Medulla oblongata (tissue), 1 donor: ENCODE results near the gene MSMB.
"Not testable (repeated sequence)": the region's sequence is repeated elsewhere in the genome, so short reads cannot be mapped to it uniquely, and the experiment has no call there.

Experiments used
- DNase-seq: peaks from one replicate; pipeline ENCODE4 v3.0.0-alpha.2; 2015; ENCODE audit errors: extremely low spot score

MSMB gene

DNA sequence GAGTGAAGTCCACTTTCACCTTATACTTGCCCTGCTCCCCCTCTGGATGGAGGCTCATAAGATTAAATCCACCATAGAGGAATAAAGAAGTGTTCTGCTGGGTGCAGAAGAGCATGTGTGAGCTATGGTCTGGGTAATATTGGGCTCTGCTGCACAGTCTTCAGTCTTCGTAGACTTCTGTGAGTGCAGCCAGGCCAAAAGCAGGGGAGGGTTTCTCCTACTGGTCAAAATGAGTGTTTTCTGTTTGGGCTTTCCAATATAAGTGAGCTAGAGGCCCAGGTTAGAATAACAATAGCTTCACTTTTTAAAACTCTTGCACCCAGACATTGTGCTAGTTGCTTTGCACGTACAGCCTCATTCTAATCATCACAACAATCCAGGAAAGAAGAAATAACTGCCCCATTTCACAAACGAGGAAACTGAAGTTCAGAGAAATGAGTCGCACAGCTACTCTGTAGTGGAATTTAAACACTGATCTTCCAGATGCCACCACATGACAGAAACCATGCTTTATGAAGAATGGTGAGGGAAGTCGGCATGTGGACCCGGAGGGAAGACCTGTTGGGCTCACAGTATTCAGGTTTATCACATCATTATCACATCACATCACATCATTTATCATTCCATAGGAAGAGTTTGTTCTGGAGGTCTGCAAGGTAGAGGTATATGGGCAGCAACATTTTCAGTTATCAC, 23.8 kb upstream of the MSMB start:
- no peak for DNase-seq

- no peak for DNase-seq
Observed at GRCh38 chr10:46068905-46069304, 22.8 kb upstream of the MSMB start.

- no peak for DNase-seq
Observed at GRCh38 chr10:46068117-46068516, 22.0 kb upstream of the MSMB start.

- no peak for DNase-seq
Observed at GRCh38 chr10:46064269-46064817, 18.3 kb upstream of the MSMB start.

- no peak for DNase-seq
Observed at GRCh38 chr10:46062723-46063428, 16.8 kb upstream of the MSMB start.

- DNase-seq, result no peak
Observed at GRCh38 chr10:46060706-46061105, 14.6 kb upstream of the MSMB start.

- not testable (repeated sequence) for DNase-seq
Observed at GRCh38 chr10:46057927-46058326, 11.9 kb upstream of the MSMB start.

DNA sequence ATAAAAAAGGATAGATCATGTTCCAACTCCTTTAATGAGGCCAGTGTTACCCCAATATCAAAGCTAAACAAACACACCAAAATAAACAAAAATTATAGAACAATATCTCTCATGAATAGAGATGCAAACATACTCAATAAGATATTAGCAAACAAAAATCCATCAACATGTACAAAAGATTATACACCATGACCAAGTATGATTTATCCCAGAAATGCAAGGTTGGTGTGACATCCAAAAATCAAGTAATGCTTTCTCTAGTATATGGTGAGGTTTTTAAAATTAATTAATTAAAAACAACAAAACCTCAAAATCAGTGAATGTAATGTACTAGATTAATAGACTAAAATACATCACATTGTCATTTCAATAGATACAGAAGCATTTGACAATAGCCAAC, 11.0 kb upstream of the MSMB start:
- DNase-seq, result no peak

GRCh38 chr10:46055771-46056170, 9.7 kb upstream of the MSMB start:
- no peak for DNase-seq

GRCh38 chr10:46053534-46054434, 7.7 kb upstream of the MSMB start:
- no peak for DNase-seq

GRCh38 chr10:46052791-46053375, 6.8 kb upstream of the MSMB start:
- no peak for DNase-seq

- DNase-seq, result no peak
Observed at GRCh38 chr10:46052057-46052790, 6.2 kb upstream of the MSMB start.

DNA sequence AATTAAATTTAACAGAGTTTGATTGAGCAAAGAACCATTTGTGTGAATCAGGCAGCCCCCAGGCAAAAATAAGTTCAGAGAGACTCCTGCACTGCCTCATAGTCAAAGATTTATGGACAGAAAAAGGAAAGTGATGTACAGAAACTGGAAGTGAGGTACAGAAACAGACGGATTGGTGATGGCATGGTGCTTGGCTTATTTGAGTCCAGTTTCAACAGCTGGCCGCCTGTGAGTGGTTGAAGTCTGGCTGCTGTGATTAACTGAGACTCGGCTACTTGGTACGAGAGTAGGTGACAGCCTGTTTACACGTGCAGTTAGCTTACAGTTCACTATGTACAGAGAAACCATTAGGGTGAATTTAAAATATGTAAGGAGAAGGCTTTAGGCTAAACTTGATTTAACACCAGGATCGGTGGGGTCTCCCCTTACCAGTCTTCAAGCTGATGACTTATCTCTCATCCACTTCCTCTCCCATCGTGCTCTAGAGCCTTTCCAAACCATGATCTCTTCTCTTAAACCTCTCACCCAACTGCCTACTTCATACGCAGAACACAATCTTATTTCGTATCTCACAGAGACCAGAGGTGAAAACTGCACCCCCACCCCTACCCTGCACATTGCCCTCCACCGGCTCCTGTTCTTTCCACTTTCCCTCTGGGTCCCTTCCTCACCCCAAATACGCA, 5.0 kb upstream of the MSMB start:
- no peak for DNase-seq

DNA sequence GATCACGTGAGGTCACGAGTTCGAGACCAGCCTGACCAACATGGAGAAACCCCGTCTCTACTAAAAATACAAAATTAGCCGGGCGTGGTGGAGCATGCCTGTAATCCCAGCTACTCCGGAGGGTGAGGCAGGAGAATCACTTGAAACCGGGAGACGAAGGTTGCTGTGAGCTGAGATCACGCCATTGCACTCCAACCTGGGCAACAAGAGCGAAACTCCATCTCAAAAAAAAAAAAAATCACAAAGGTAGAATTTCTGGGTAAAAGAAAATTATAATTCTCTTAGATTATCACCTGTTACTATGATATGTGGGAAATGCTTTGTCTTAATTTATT, 3.4 kb upstream of the MSMB start:
- DNase-seq, result not testable (repeated sequence)

- no peak for DNase-seq
Observed at GRCh38 chr10:46048152-46048551, 2.1 kb upstream of the MSMB start.

DNA sequence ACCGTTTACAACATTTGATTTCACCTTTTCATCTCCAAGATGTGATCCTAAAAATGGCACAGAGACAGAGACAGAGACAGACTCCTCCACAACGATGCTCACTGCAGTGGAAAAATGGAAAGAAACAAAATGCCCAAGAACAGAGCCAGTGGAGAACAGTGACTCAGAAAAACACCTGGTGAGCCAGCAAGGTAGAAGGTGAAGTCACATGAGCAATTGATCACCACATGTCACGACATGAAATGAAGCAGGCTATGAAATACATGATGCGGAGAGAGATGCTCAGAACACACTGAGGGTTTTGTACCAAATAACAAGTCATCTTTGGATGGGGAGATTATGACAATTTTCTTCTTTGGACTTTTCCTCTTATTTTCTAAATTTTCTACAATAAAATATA, 3.5 kb downstream of the MSMB start:
- no peak for DNase-seq

- DNase-seq, result no peak
Observed at GRCh38 chr10:46040004-46040403, 6.1 kb downstream of the MSMB start.

GRCh38 chr10:46037107-46037825, 8.8 kb downstream of the MSMB start:
- DNase-seq, result no peak

DNA sequence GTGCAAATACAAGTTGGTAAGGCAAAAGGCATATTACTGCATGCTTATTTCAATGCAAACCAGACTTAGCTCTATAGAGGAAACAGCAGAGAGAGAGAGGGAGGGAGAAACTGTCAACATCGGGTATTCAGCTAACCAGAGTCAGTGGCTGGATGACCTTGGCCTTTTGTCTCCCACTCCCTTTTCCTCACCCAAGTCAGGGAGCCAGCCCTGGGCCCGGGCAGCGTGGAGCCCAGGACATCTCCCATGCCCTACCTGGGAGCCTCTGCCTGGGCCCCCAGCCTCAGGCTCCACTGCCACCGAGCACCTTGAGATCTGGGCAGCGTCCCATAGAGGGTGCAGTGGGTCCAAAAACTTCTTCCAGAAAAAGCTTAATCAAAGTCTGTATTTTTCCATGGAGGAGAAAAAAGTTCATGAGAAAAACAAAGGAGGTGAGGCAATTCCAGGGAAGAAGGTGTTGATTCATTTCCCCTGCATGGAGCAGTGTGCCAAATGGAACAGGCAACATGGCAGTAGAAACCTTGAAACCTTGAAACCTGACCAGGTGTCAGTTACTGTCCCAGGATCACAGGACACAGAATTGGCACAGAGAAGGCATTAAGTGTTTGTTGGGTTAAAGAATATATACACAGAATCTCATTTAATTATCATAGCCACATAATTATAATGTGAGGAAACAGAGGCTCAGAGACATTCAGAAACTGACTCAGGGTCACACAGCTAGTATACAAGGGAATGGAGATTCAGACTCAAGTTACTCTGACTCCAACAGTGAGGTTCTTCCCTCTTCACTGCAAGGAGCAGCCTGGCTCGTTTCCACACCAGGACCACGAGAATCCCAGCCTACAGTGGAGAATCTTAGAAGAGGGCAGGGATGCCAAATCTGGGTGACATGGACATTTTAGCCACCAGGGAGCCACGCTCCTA, 9.9 kb downstream of the MSMB start:
- no peak for DNase-seq
